ENCODE data around the gene MGLL. TPM values are rescaled to one million over a fixed set of nuclear protein-coding genes. Genes with fewer than 3 reads are reported as not detected.

The MGLL gene
- total and polyA plus RNA-seq, 8 donors: 10.5 to 118 (median 37.9) TPM

DNA sequence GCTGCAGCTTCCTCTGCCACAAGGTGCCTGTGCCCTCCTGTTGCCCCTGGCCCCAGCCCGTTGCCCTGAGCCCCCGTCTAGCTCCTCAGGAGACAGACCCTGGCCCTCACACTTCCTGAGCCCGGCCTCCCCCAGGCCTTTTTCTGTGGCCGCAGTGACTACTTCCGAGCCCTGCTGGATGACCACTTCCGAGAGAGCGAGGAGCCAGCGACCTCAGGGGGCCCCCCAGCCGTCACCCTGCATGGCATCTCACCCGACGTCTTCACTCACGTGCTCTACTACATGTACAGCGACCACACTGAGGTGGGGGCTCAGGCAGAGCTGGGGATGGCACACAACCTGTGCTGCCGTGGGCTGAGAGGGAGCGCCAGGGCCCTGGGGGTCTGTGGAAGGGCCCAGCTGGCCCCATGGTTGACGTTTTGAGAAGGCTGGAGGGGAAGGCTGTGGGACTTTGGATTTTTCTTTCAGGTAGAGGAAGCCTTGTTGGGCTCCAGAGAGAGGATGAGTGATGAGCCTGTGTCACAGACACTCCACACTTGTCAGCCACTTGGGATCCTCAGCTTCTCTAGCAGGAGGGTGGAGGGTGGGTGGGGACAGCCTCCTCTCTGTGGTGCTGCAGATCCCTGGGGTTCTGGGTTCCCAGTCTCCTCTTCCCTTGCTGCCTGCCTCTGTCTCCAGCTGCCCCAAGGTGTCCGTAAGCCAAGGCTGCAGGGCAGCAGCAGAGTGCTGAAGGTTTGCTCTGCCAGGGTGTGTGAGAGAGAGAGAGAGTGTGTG lies 144.6 kb downstream of the MGLL start:
- peaks cover 14 to 54% (median 49%) of the 10 kb centered on the region in 4 donors for H3K36me3 ChIP-seq
- no peaks in the 10 kb centered on the region for H3K27me3 ChIP-seq
- peaks cover 18 to 27% (median 20%) of the 10 kb centered on the region in 4 donors for H3K4me1 ChIP-seq
- H3K4me3 ChIP-seq: no peak overlapping the region
- H3K9me3 ChIP-seq: no peaks in the 10 kb centered on the region
- TF ChIP-seq CTCF (IDR thresholded peaks at IDR 0.05): no peak
- no peak for TF ChIP-seq POLR2A (IDR thresholded peaks at IDR 0.05)
- no peak for TF ChIP-seq EP300 (IDR thresholded peaks at IDR 0.05)
- TF ChIP-seq POLR2AphosphoS5 (IDR thresholded peaks at IDR 0.05): no peak
- 87 to 93% (median 92%) methylated on average over 17 of the region's 17 CpGs for WGBS, 5 donors
- peak overlapping the region in 2 of 5 donors; percentile 23 to 46 for H3K27ac ChIP-seq
- intact Hi-C loops (cut with DNase I; ENCODE audit: low total_unique reads): no loop called here
- DNase-seq: peak in 1 of 2 donors; percentile 15

DNA sequence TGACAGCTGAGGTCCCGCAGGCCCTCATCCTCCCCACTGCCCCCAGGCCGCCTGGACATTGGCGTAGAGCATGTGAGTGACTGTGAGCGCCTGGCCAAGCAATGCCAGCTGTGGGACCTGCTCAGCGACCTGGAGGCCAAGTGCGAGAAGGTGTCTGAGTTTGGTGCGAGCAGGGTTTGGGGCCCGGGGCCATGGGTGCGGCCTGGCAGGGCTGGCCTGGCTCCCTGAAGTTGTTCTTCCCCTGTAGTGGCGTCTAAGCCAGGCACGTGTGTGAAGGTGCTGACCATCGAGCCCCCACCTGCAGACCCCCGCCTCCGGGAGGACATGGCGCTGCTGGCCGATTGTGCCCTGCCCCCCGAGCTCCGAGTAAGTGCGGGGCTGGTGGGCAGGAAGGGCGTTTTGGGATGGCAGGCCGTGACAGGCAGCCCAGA lies 145.4 kb downstream of the MGLL start:
- peaks cover 14 to 54% (median 49%) of the 10 kb centered on the region in 4 donors for H3K36me3 ChIP-seq
- intact Hi-C loops (cut with DNase I; ENCODE audit: low total_unique reads): no loop called here
- 90 to 96% (median 92%) methylated on average over 19 to 21 of the region's 21 CpGs for WGBS, 5 donors
- peak overlapping the region in 1 of 5 donors; percentile 23 for H3K27ac ChIP-seq
- H3K9me3 ChIP-seq: no peaks in the 10 kb centered on the region
- peak in 1 of 2 donors; percentile 20 for DNase-seq
- H3K4me3 ChIP-seq: no peak overlapping the region
- no peaks in the 10 kb centered on the region for H3K27me3 ChIP-seq
- H3K4me1 ChIP-seq: peaks cover 21 to 30% (median 25%) of the 10 kb centered on the region in 4 donors
- TF ChIP-seq POLR2AphosphoS5 (IDR thresholded peaks at IDR 0.05): no peak
- TF ChIP-seq EP300 (IDR thresholded peaks at IDR 0.05): no peak
- no peak for TF ChIP-seq CTCF (IDR thresholded peaks at IDR 0.05)
- TF ChIP-seq POLR2A (IDR thresholded peaks at IDR 0.05): no peak

DNA sequence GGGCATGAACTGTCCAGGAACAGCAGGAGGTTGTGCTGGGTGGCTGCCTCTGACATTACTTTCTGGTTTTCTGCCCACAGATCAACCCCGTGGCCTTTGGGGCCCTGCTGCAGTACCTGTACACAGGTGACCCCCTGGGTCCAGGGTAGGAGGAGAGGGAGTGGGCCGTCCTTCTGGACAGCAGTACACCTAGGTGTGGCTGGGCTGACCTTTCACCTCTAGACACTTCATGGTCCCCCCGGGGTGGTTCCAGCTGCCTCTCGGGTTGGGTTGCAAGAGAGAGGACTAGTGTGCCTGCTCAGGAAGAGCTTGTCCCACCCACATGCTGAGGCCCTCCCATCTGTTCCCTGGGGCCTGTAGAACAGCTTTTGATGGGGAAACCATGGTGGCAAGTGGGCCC lies 145.9 kb downstream of the MGLL start:
- peaks cover 14 to 54% (median 49%) of the 10 kb centered on the region in 4 donors for H3K36me3 ChIP-seq
- intact Hi-C loops (cut with DNase I; ENCODE audit: low total_unique reads): no loop called here
- DNase-seq: peak in 1 of 2 donors; percentile 23
- no peaks in the 10 kb centered on the region for H3K9me3 ChIP-seq
- H3K4me1 ChIP-seq: peaks cover 26 to 35% (median 30%) of the 10 kb centered on the region in 4 donors
- 68 to 82% (median 76%) methylated on average over 4 of the region's 4 CpGs for WGBS, 5 donors
- H3K4me3 ChIP-seq: no peak overlapping the region
- H3K27ac ChIP-seq: no peak overlapping the region
- TF ChIP-seq CTCF (IDR thresholded peaks at IDR 0.05) (no peak), POLR2AphosphoS5 (IDR thresholded peaks at IDR 0.05) (no peak), EP300 (IDR thresholded peaks at IDR 0.05) (no peak)
- H3K27me3 ChIP-seq: no peaks in the 10 kb centered on the region

DNA sequence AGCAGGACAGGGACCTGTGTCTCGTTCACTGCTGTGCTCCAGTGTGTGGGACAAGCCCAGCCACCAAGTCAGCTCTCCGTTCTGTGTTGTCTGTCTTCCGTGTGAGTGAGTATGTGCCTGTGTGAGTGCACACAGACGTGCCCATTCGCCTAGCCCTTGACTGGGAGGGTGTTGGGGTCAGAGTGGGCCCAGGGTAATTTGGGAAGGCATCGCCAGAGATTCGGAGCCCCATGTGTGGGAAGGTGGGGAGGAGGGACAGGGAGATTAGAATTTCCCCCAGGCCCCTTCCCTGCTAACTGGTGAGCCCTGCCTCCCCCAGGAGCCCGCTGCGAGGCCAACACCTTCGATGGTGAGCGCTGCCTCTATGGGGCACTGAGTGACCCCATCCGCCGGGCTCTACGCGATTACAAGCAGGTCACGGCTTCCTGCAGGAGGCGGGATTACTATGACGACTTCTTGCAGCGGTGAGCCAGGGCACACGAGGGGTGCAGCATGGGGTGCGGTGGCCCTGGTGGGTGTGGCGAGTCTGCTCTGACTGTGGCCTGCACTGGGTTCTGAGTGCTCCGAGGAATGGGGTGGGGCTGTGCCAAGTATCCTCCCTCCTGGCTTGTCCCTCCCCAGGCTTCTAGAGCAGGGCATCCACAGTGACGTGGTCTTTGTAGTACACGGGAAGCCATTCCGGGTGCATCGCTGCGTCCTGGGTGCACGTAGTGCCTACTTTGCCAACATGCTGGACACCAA lies 146.5 kb downstream of the MGLL start:
- H3K4me3 ChIP-seq: no peak overlapping the region
- no peak overlapping the region for H3K27ac ChIP-seq
- no peaks in the 10 kb centered on the region for H3K9me3 ChIP-seq
- peak in 1 of 2 donors; percentile 24 for DNase-seq
- H3K36me3 ChIP-seq: peaks cover 14 to 54% (median 49%) of the 10 kb centered on the region in 4 donors
- peaks cover 28 to 39% (median 31%) of the 10 kb centered on the region in 4 donors for H3K4me1 ChIP-seq
- intact Hi-C loops (cut with DNase I; ENCODE audit: low total_unique reads): no loop called here
- H3K27me3 ChIP-seq: no peaks in the 10 kb centered on the region
- whole genome bisulfite sequencing, 5 donors: 85 to 93% (median 91%) methylated on average over 26 to 29 of the region's 29 CpGs
- no peak for TF ChIP-seq EP300 (IDR thresholded peaks at IDR 0.05)
